Measurements from ENCODE around the gene KCNE3.

Gene KCNE3

GRCh38 chr11:74462009-74462408 is 5.3 kb downstream of the KCNE3 start:
- peak overlapping the region; percentile 36 for H3K27ac ChIP-seq (ENCODE audit: low read depth, low read length)
- peak overlapping the region; percentile 33 for H4K8ac ChIP-seq (ENCODE audit: low read depth, low read length)
- H3K79me1 ChIP-seq (ENCODE audit: low read length) = peaks cover 1% of the 10 kb centered on the region
- H3K23ac ChIP-seq (ENCODE audit: low read length) = no peak overlapping the region
- H3K4me3 ChIP-seq (ENCODE audit: low read depth, low read length) = no peak overlapping the region
- peaks cover 12 to 14% of the 10 kb centered on the region in 2 experiments for H3K4me1 ChIP-seq (ENCODE audit: control insufficient read depth in 1 of 2, insufficient read depth in 2 of 2, low read length in 2 of 2)
- no peaks in the 10 kb centered on the region for H3K9me3 ChIP-seq (ENCODE audit: insufficient read depth, low read depth, low read length)
- H2BK120ac ChIP-seq (ENCODE audit: insufficient read depth, low read length, poor library complexity) = no peak overlapping the region
- H3K27me3 ChIP-seq (ENCODE audit: insufficient read depth, low read length) = no peaks in the 10 kb centered on the region
- WGBS (ENCODE audit: extremely low coverage, insufficient coverage, insufficient read length) = no CpG with 5 or more reads among the region's 2 CpGs
- H2BK12ac ChIP-seq (ENCODE audit: low read length) = peak overlapping the region; percentile 22
- peak; percentile 20 to 58 for DNase-seq
- no peak overlapping the region for H4K91ac ChIP-seq (ENCODE audit: low read depth, low read length)
- no peak overlapping the region for H2BK5ac ChIP-seq (ENCODE audit: low read depth, low read length, poor library complexity)
- no peaks in the 10 kb centered on the region for H3K79me2 ChIP-seq (ENCODE audit: control insufficient read depth, insufficient read depth, low read length, poor library complexity)
- H4K12ac ChIP-seq (ENCODE audit: low read depth, low read length) = no peak overlapping the region
- H3K4ac ChIP-seq (ENCODE audit: low read depth, low read length) = no peak overlapping the region
- no peak overlapping the region for H3K9ac ChIP-seq (ENCODE audit: low read length)
- no peak overlapping the region for H3K14ac ChIP-seq (ENCODE audit: low read length)
- no peaks in the 10 kb centered on the region for H3K36me3 ChIP-seq (ENCODE audit: control insufficient read depth in 1 of 2, insufficient read depth in 2 of 2, low read length in 2 of 2)
- H3K4me2 ChIP-seq (ENCODE audit: low read length) = no peak overlapping the region
- no peak overlapping the region for H3K18ac ChIP-seq (ENCODE audit: low read length)
- peak overlapping the region; percentile 17 for H2AFZ ChIP-seq (ENCODE audit: insufficient read depth, low read length, poor library complexity)
- no peak overlapping the region for H2AK5ac ChIP-seq (ENCODE audit: low read length)

- H3K4me3 ChIP-seq (ENCODE audit: low read depth, low read length) = no peak overlapping the region
These were observed 6.7 kb downstream of the KCNE3 start for GRCh38 chr11:74460481-74461154.

GRCh38 chr11:74460065-74460464 is 7.3 kb downstream of the KCNE3 start:
- Histone ChIP-seq H3K18ac (ENCODE audit: low read length) (no peak overlapping the region), H3K79me2 (ENCODE audit: control insufficient read depth, insufficient read depth, low read length, poor library complexity) (no peaks in the 10 kb centered on the region), H3K4me3 (ENCODE audit: low read depth, low read length) (no peak overlapping the region), H4K91ac (ENCODE audit: low read depth, low read length) (no peak overlapping the region), H3K36me3 (ENCODE audit: control insufficient read depth in 1 of 2, insufficient read depth in 2 of 2, low read length in 2 of 2) (no peaks in the 10 kb centered on the region), H3K27ac (ENCODE audit: low read depth, low read length) (no peak overlapping the region), H3K4me1 (ENCODE audit: control insufficient read depth in 1 of 2, insufficient read depth in 2 of 2, low read length in 2 of 2) (peaks cover 7 to 12% of the 10 kb centered on the region in 2 experiments), H2AFZ (ENCODE audit: insufficient read depth, low read length, poor library complexity) (no peak overlapping the region), H3K79me1 (ENCODE audit: low read length) (no peaks in the 10 kb centered on the region), H3K4me2 (ENCODE audit: low read length) (no peak overlapping the region), H2BK5ac (ENCODE audit: low read depth, low read length, poor library complexity) (no peak overlapping the region), H3K27me3 (ENCODE audit: insufficient read depth, low read length) (no peaks in the 10 kb centered on the region), H3K9ac (ENCODE audit: low read length) (no peak overlapping the region), H3K14ac (ENCODE audit: low read length) (no peak overlapping the region), H4K8ac (ENCODE audit: low read depth, low read length) (no peak overlapping the region), H3K4ac (ENCODE audit: low read depth, low read length) (no peak overlapping the region), H2AK5ac (ENCODE audit: low read length) (no peak overlapping the region), H4K12ac (ENCODE audit: low read depth, low read length) (no peak overlapping the region), H3K9me3 (ENCODE audit: insufficient read depth, low read depth, low read length) (no peaks in the 10 kb centered on the region), H3K23ac (ENCODE audit: low read length) (no peak overlapping the region), H2BK120ac (ENCODE audit: insufficient read depth, low read length, poor library complexity) (no peak overlapping the region), H2BK12ac (ENCODE audit: low read length) (no peak overlapping the region)
- no peak for DNase-seq
- no CpG with 5 or more reads among the region's 4 CpGs for WGBS (ENCODE audit: extremely low coverage, insufficient coverage, insufficient read length)

More at GRCh38 chr11:74460481-74461154, 6.7 kb downstream of the KCNE3 start:
- Histone ChIP-seq H3K79me1 (ENCODE audit: low read length) (no peaks in the 10 kb centered on the region), H3K36me3 (ENCODE audit: control insufficient read depth in 1 of 2, insufficient read depth in 2 of 2, low read length in 2 of 2) (no peaks in the 10 kb centered on the region), H3K4me1 (ENCODE audit: control insufficient read depth in 1 of 2, insufficient read depth in 2 of 2, low read length in 2 of 2) (peaks cover 9 to 12% of the 10 kb centered on the region in 2 experiments), H3K9me3 (ENCODE audit: insufficient read depth, low read depth, low read length) (no peaks in the 10 kb centered on the region), H4K91ac (ENCODE audit: low read depth, low read length) (no peak overlapping the region), H3K23ac (ENCODE audit: low read length) (no peak overlapping the region), H3K4me2 (ENCODE audit: low read length) (no peak overlapping the region), H2BK12ac (ENCODE audit: low read length) (no peak overlapping the region), H3K27me3 (ENCODE audit: insufficient read depth, low read length) (no peaks in the 10 kb centered on the region), H2AFZ (ENCODE audit: insufficient read depth, low read length, poor library complexity) (no peak overlapping the region), H4K8ac (ENCODE audit: low read depth, low read length) (no peak overlapping the region), H3K18ac (ENCODE audit: low read length) (no peak overlapping the region), H3K27ac (ENCODE audit: low read depth, low read length) (no peak overlapping the region), H2BK120ac (ENCODE audit: insufficient read depth, low read length, poor library complexity) (no peak overlapping the region), H3K9ac (ENCODE audit: low read length) (no peak overlapping the region), H3K79me2 (ENCODE audit: control insufficient read depth, insufficient read depth, low read length, poor library complexity) (no peaks in the 10 kb centered on the region), H2BK5ac (ENCODE audit: low read depth, low read length, poor library complexity) (no peak overlapping the region), H2AK5ac (ENCODE audit: low read length) (no peak overlapping the region), H3K14ac (ENCODE audit: low read length) (no peak overlapping the region), H4K12ac (ENCODE audit: low read depth, low read length) (no peak overlapping the region), H3K4ac (ENCODE audit: low read depth, low read length) (no peak overlapping the region)
- no CpG with 5 or more reads among the region's 2 CpGs for whole genome bisulfite sequencing (ENCODE audit: extremely low coverage, insufficient coverage, insufficient read length)
- peak in 1 of 2 donors; percentile 25 for DNase-seq

- Histone ChIP-seq H2BK120ac (ENCODE audit: insufficient read depth, low read length, poor library complexity) (no peak overlapping the region), H3K18ac (ENCODE audit: low read length) (no peak overlapping the region), H4K8ac (ENCODE audit: low read depth, low read length) (no peak overlapping the region), H3K4ac (ENCODE audit: low read depth, low read length) (no peak overlapping the region), H2BK5ac (ENCODE audit: low read depth, low read length, poor library complexity) (no peak overlapping the region), H3K4me3 (ENCODE audit: low read depth, low read length) (no peak overlapping the region), H2BK12ac (ENCODE audit: low read length) (no peak overlapping the region), H3K27ac (ENCODE audit: low read depth, low read length) (no peak overlapping the region), H3K23ac (ENCODE audit: low read length) (no peak overlapping the region), H3K4me1 (ENCODE audit: control insufficient read depth in 1 of 2, insufficient read depth in 2 of 2, low read length in 2 of 2) (peaks cover 7 to 12% of the 10 kb centered on the region in 2 experiments), H3K79me1 (ENCODE audit: low read length) (no peaks in the 10 kb centered on the region), H3K27me3 (ENCODE audit: insufficient read depth, low read length) (no peaks in the 10 kb centered on the region), H3K79me2 (ENCODE audit: control insufficient read depth, insufficient read depth, low read length, poor library complexity) (no peaks in the 10 kb centered on the region), H3K14ac (ENCODE audit: low read length) (no peak overlapping the region), H3K9me3 (ENCODE audit: insufficient read depth, low read depth, low read length) (no peaks in the 10 kb centered on the region), H2AFZ (ENCODE audit: insufficient read depth, low read length, poor library complexity) (no peak overlapping the region), H4K12ac (ENCODE audit: low read depth, low read length) (no peak overlapping the region), H2AK5ac (ENCODE audit: low read length) (no peak overlapping the region), H3K4me2 (ENCODE audit: low read length) (no peak overlapping the region), H3K9ac (ENCODE audit: low read length) (no peak overlapping the region), H3K36me3 (ENCODE audit: control insufficient read depth in 1 of 2, insufficient read depth in 2 of 2, low read length in 2 of 2) (no peaks in the 10 kb centered on the region), H4K91ac (ENCODE audit: low read depth, low read length) (no peak overlapping the region)
- WGBS (ENCODE audit: extremely low coverage, insufficient coverage, insufficient read length) = no CpG with 5 or more reads among the region's 1 CpG
- no peak for DNase-seq
These were observed 7.8 kb downstream of the KCNE3 start for GRCh38 chr11:74459584-74459983.

Data from trophoblast cell (in vitro differentiated cells and primary cell).